Stomach (tissue), 4 donors: ENCODE data around the gene C11orf58.

Experiments used
- POLR2A ChIP-seq, 4 donors: fragments of 450-650 bp; IDR thresholded peaks; one replicate each; pipeline ENCODE4 v1.6.1; 2016; ENCODE audit warnings: antibody characterized with exemption in 4 of 4, control low read depth in 2 of 4, mild to moderate bottlenecking in 1 of 4, moderate library complexity in 1 of 4
- POLR2AphosphoS5 ChIP-seq, 3 donors: sonication (generic); formaldehyde crosslinking; IDR thresholded peaks; one replicate each; pipeline ENCODE4 v1.6.1; 2016; ENCODE audit warnings: antibody characterized with exemption in 3 of 3
- TF ChIP-seq, protein P1 (sequence below), 7 experiments: fragments of 450-650 bp in 4 of 7; fragments of 200-600 bp in 3 of 7; sonication (generic) in 3 of 7; IDR thresholded peaks; one replicate each; pipeline ENCODE4 v1.5.1; 2016 to 2019; ENCODE audit warnings: antibody characterized with exemption in 7 of 7, control low read depth in 2 of 7, mild to moderate bottlenecking in 1 of 7

DNA sequence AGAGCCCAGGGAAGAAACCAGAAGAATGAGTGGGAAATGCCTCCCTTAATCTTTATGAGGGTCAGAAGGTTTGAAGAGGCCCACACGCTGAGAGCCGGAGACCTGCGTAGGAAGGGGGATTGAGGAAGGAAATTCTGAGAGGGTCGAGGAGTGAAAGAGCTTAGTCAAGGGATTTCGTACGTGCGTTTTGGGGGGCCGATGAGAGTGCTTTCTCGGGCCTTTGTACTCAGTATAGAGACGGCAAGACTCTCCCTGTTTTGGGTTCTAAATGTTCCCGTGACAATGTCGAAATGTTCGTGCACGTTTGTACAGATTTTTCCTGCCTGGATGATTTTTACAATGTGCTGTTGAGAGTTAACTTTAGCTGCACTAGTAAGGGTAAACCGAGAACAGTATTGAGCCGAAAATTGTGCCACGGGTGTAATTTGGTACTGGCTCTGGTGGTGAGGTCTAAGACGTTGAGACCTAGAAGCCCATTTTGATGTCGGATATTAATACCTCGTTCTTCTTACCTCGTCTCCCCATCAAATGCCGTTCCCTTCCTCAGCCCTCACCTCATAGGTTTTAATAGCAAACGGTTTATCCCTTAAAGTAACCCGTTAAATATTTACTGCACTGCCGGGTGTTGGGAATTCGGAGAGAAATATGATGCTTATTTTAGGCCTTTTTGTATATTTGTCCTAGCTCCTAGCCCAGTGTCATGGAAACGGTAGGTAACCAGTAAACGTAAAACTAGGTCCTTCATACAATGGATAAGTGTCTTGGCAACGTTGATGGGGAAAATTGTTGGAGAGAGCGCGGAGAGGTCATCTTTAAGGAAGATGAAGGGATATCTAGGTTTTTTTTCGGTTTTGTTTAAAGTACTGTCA is 734 bp downstream of the C11orf58 start:
- TF ChIP-seq, protein P1, sequence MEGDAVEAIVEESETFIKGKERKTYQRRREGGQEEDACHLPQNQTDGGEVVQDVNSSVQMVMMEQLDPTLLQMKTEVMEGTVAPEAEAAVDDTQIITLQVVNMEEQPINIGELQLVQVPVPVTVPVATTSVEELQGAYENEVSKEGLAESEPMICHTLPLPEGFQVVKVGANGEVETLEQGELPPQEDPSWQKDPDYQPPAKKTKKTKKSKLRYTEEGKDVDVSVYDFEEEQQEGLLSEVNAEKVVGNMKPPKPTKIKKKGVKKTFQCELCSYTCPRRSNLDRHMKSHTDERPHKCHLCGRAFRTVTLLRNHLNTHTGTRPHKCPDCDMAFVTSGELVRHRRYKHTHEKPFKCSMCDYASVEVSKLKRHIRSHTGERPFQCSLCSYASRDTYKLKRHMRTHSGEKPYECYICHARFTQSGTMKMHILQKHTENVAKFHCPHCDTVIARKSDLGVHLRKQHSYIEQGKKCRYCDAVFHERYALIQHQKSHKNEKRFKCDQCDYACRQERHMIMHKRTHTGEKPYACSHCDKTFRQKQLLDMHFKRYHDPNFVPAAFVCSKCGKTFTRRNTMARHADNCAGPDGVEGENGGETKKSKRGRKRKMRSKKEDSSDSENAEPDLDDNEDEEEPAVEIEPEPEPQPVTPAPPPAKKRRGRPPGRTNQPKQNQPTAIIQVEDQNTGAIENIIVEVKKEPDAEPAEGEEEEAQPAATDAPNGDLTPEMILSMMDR (IDR thresholded peaks at IDR 0.05): no peak
- TF ChIP-seq POLR2A (IDR thresholded peaks at IDR 0.05) (no peak), POLR2AphosphoS5 (IDR thresholded peaks at IDR 0.05) (no peak)
